Nasal cavity respiratory epithelium epithelial cell of viscerocranial mucosa (primary cell): Measurements from ENCODE around the gene RAB42. TPM values are rescaled to one million over a fixed set of nuclear protein-coding genes. Genes with fewer than 3 reads are reported as not detected.

Experiments
- total RNA-seq: library from RNA; depleted of rRNA; stranded (reverse); fragments of >200 nt; gene quantifications from 2 replicates; pipeline ENCODE4 v1.2.3, GENCODE V29; 2014

RAB42 gene
- total RNA-seq: under 0.01 and 0.21 TPM in 2 replicates

GRCh38 chr1:28591708-28592320 is at the start of gene RAB42:
TSS of gene RAB42 (plus strand) at chr1:28592265. CDS start at chr1:28592512, 247 bp downstream.

GRCh38 chr1:28552758-28553663 is 39.1 kb upstream of the RAB42 start, which contains the start of gene TRNAU1AP:
TSS of gene TRNAU1AP (plus strand) at chr1:28553085. CDS start at chr1:28553111, 26 bp downstream.

GRCh38 chr1:28642847-28643635 is 51.0 kb downstream of the RAB42 start, which contains the start of gene TAF12:
TSS of gene TAF12 (minus strand) at chr1:28643067. CDS start at chr1:28622081, 20,986 bp downstream.

Other genes starting within 250 kb of the RAB42 start
- gene PHACTR4, start 222.5 kb upstream of the RAB42 start, total RNA-seq: 10.6 and 16.9 TPM in 2 replicates
- gene RCC1, start 86.2 kb upstream of the RAB42 start, total RNA-seq: 59.8 and 76.6 TPM in 2 replicates
- 11.2 and 12.0 TPM in 2 replicates for gene TRNAU1AP, start 39.2 kb upstream of the RAB42 start, total RNA-seq
- 30.3 and 47.2 TPM in 2 replicates for gene TAF12, start 50.8 kb downstream of the RAB42 start, total RNA-seq
- not detected in 2 replicates for gene RNU11, start 56.3 kb downstream of the RAB42 start, total RNA-seq
- 10.6 and 14.4 TPM in 2 replicates for gene GMEB1, start 76.5 kb downstream of the RAB42 start, total RNA-seq
- gene YTHDF2, start 144.7 kb downstream of the RAB42 start, total RNA-seq: 69.4 and 88.8 TPM in 2 replicates
- not detected in 2 replicates for gene OPRD1, start 219.9 kb downstream of the RAB42 start, total RNA-seq